Activated naive CD8-positive, alpha-beta T cell treated with anti-CD3 and anti-CD28 coated beads for 36 hours (primary cell): ENCODE results near the gene DISP3. TPM values are rescaled to one million over a fixed set of nuclear protein-coding genes. Genes with fewer than 3 reads are reported as not detected.

Experiments
- DNase-seq: peaks from one replicate; pipeline ENCODE4 v3.0.0; 2021
- H3K27ac Mint-ChIP-seq: one replicate; pipeline ENCODE4 v1.8.0; 2022; ENCODE audit warnings: mild to moderate bottlenecking, moderate library complexity, mixed read lengths
- H3K27me3 Mint-ChIP-seq: one replicate; pipeline ENCODE4 v1.8.0; 2022; ENCODE audit warnings: mild to moderate bottlenecking, mixed read lengths
- H3K36me3 Mint-ChIP-seq: one replicate; pipeline ENCODE4 v1.8.0; 2021; ENCODE audit warnings: mild to moderate bottlenecking, mixed read lengths
- H3K4me1 Mint-ChIP-seq: one replicate; pipeline ENCODE4 v1.8.0; 2021; ENCODE audit warnings: mixed read lengths
- H3K4me3 Mint-ChIP-seq: one replicate; pipeline ENCODE4 v1.8.0; 2022; ENCODE audit warnings: mild to moderate bottlenecking, moderate library complexity, mixed read lengths
- H3K9me3 Mint-ChIP-seq: one replicate; pipeline ENCODE4 v1.8.0; 2022; ENCODE audit warnings: mixed read lengths
- total RNA-seq, 2 experiments: library from RNA; stranded (reverse); gene quantifications; one replicate each; pipeline ENCODE4 v1.2.3, GENCODE V29; 2021

The DISP3 gene
- total RNA-seq, 2 experiments from 2014 or later = 0.20 to 0.58 TPM

- Mint-ChIP-seq H3K36me3 (no peaks in the 10 kb centered on the region), H3K9me3 (no peaks in the 10 kb centered on the region), H3K27ac (no peak overlapping the region), H3K4me3 (no peak overlapping the region), H3K4me1 (no peaks in the 10 kb centered on the region), H3K27me3 (no peaks in the 10 kb centered on the region)
- DNase-seq = no peak
These were observed 45.7 kb downstream of the DISP3 start for GRCh38 chr1:11524465-11525150.

GRCh38 chr1:11525151-11525505, 46.2 kb downstream of the DISP3 start:
- H3K9me3 Mint-ChIP-seq = no peaks in the 10 kb centered on the region
- no peak for DNase-seq
- H3K4me3 Mint-ChIP-seq = no peak overlapping the region
- H3K36me3 Mint-ChIP-seq = no peaks in the 10 kb centered on the region
- no peaks in the 10 kb centered on the region for H3K4me1 Mint-ChIP-seq
- no peaks in the 10 kb centered on the region for H3K27me3 Mint-ChIP-seq
- no peak overlapping the region for H3K27ac Mint-ChIP-seq

DNA sequence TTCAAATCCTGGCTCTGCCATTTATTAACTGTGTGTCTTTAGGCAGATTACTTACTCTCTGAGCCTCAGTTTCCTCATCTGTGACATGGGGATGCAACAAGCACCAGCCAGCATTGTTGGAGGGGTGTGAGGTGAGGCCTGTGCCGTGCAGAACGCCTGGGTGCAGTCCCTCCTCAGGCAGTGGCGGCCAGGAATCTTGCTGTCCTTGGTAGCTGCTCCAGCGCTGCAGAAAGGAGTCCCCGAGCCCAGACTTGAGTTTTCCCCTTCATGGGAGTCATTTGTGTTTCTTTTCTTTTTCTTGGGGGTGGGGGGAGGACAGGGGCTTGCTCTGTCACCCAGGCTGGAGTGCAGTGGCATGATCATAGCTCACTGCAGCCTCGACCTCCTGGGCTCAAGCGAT, 46.6 kb downstream of the DISP3 start:
- no peak overlapping the region for H3K27ac Mint-ChIP-seq
- no peaks in the 10 kb centered on the region for H3K27me3 Mint-ChIP-seq
- H3K4me1 Mint-ChIP-seq = no peaks in the 10 kb centered on the region
- H3K4me3 Mint-ChIP-seq = no peak overlapping the region
- no peaks in the 10 kb centered on the region for H3K9me3 Mint-ChIP-seq
- no peaks in the 10 kb centered on the region for H3K36me3 Mint-ChIP-seq
- no peak for DNase-seq

GRCh38 chr1:11526071-11526895, 47.3 kb downstream of the DISP3 start:
- Mint-ChIP-seq H3K4me3 (no peak overlapping the region), H3K9me3 (no peaks in the 10 kb centered on the region), H3K27me3 (no peaks in the 10 kb centered on the region), H3K4me1 (no peaks in the 10 kb centered on the region), H3K27ac (no peak overlapping the region), H3K36me3 (no peaks in the 10 kb centered on the region)
- DNase-seq = no peak

GRCh38 chr1:11527541-11528452, 48.8 kb downstream of the DISP3 start:
- DNase-seq = no peak
- Mint-ChIP-seq H3K4me1 (no peaks in the 10 kb centered on the region), H3K27ac (no peak overlapping the region), H3K4me3 (no peak overlapping the region), H3K27me3 (no peaks in the 10 kb centered on the region), H3K36me3 (no peaks in the 10 kb centered on the region), H3K9me3 (no peaks in the 10 kb centered on the region)

DNA sequence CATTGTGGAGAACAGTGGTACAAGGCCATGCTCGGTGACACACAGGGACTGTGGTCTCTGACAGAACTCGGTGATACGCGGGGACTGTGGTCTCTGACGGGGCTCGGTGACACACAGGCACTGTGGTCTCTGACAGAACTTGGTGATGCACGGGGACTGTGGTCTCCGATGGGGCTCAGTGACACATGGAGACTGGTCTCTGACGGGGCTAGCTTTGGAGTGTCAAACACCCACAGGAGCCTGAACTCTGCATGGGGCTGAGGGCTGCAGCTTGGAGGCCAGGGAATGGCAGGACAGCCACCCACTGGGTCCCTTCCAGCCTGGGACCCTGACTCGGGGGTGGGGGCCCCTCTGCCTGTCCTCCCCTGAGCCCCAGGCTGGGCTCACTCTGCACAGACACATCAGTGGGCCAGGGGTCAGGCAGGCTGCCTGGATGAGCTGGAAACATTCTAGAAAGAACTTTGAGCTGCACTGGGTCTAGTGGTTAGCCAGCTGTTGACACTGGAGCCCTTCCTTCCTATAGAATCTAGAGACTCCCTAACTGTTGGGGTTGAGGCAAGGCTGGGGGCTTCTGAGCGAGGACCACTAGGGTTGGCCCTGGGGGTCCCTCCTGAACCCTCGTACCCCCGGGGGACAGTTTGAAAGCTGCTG, 49.8 kb downstream of the DISP3 start:
- H3K4me1 Mint-ChIP-seq = no peaks in the 10 kb centered on the region
- DNase-seq = no peak
- no peak overlapping the region for H3K27ac Mint-ChIP-seq

DNA sequence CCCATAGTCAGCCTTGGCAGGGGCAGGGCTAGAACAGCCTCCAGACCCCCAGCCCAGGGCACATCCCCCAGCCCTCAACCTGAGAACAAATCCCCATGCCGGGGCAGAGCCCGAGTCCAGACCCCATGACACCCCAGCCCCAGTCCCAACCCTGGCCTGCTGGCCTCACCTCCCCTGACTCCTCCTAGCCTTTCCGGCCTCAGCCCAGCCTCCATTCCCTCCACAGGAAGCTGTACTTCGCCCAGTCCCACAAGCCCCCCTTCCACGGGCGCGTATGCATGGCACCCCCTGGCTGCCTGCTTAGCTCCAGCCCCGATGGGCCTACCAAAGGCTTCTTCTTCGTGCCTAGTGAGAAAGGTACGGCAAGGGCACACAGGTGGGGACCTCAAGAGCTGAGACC, 50.4 kb downstream of the DISP3 start:
- H3K36me3 Mint-ChIP-seq = no peaks in the 10 kb centered on the region
- H3K4me1 Mint-ChIP-seq = no peaks in the 10 kb centered on the region
- no peaks in the 10 kb centered on the region for H3K9me3 Mint-ChIP-seq
- no peaks in the 10 kb centered on the region for H3K27me3 Mint-ChIP-seq
- H3K4me3 Mint-ChIP-seq = no peak overlapping the region
- DNase-seq = no peak
- H3K27ac Mint-ChIP-seq = no peak overlapping the region

More for the DNA sequence above, 49.8 kb downstream of the DISP3 start:
- Mint-ChIP-seq H3K4me3 (no peak overlapping the region), H3K9me3 (no peaks in the 10 kb centered on the region), H3K36me3 (no peaks in the 10 kb centered on the region), H3K27me3 (no peaks in the 10 kb centered on the region)

DNA sequence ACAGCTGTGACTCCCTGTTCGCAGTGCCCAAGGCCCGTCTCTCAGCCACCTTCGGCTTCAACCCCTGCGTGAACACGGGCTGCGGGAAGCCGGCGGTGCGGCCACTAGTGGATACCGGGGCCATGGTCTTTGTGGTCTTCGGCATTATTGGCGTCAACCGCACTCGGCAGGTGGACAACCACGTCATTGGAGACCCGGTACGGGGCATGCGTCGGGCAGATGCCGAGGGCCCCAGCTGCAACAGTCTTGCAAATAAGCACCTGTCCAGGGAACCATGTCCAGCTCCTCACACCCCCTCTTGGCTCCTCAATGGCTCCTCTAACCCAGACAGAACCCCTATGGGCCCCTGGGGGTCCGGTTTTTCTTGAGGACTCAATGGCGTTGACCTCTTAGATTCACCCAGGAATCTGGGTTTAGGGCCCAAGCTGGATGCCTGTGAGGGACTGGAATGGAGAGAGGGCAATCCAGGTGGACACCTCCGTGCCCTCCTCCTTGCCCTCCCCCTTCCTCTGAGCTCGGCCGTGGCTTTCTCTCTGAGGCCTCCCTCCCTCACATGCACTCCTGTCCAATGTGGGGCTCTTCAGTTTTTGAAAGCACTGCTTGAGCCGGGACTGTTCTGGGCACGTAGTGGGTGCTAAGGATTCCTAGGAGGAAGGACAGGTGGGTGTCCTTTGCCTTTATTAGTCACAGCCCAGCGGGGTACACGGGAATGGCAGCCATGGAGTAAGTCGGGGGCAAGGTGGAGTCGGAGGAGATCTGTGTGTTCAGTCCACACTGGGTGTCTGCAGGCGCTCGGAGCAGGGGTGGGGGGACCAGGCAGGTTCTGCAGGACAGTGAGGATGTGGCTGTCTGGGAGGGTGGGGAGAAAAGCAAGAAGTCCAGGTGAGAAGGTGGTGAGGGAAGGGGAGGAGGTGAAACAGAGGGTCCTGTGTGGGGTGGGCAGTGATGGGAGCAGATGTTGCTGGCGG, 51.1 kb downstream of the DISP3 start:
- Mint-ChIP-seq H3K9me3 (no peaks in the 10 kb centered on the region), H3K4me1 (no peaks in the 10 kb centered on the region), H3K36me3 (no peaks in the 10 kb centered on the region), H3K4me3 (no peak overlapping the region), H3K27ac (no peak overlapping the region), H3K27me3 (no peaks in the 10 kb centered on the region)
- no peak for DNase-seq

GRCh38 chr1:11530731-11531311, 51.9 kb downstream of the DISP3 start:
- H3K27ac Mint-ChIP-seq = no peak overlapping the region
- no peaks in the 10 kb centered on the region for H3K27me3 Mint-ChIP-seq
- no peak overlapping the region for H3K4me3 Mint-ChIP-seq
- no peaks in the 10 kb centered on the region for H3K9me3 Mint-ChIP-seq
- no peaks in the 10 kb centered on the region for H3K36me3 Mint-ChIP-seq
- DNase-seq = no peak
- no peaks in the 10 kb centered on the region for H3K4me1 Mint-ChIP-seq

- Mint-ChIP-seq H3K9me3 (no peaks in the 10 kb centered on the region), H3K36me3 (no peaks in the 10 kb centered on the region), H3K27me3 (no peaks in the 10 kb centered on the region), H3K4me1 (no peaks in the 10 kb centered on the region), H3K4me3 (no peak overlapping the region), H3K27ac (no peak overlapping the region)
- no peak for DNase-seq
These were observed 52.4 kb downstream of the DISP3 start for GRCh38 chr1:11531314-11531870.

GRCh38 chr1:11531943-11532342, 53.0 kb downstream of the DISP3 start:
- Mint-ChIP-seq H3K27me3 (no peaks in the 10 kb centered on the region), H3K4me1 (no peaks in the 10 kb centered on the region), H3K36me3 (no peaks in the 10 kb centered on the region), H3K27ac (no peak overlapping the region), H3K9me3 (no peaks in the 10 kb centered on the region), H3K4me3 (no peak overlapping the region)
- no peak for DNase-seq

DNA sequence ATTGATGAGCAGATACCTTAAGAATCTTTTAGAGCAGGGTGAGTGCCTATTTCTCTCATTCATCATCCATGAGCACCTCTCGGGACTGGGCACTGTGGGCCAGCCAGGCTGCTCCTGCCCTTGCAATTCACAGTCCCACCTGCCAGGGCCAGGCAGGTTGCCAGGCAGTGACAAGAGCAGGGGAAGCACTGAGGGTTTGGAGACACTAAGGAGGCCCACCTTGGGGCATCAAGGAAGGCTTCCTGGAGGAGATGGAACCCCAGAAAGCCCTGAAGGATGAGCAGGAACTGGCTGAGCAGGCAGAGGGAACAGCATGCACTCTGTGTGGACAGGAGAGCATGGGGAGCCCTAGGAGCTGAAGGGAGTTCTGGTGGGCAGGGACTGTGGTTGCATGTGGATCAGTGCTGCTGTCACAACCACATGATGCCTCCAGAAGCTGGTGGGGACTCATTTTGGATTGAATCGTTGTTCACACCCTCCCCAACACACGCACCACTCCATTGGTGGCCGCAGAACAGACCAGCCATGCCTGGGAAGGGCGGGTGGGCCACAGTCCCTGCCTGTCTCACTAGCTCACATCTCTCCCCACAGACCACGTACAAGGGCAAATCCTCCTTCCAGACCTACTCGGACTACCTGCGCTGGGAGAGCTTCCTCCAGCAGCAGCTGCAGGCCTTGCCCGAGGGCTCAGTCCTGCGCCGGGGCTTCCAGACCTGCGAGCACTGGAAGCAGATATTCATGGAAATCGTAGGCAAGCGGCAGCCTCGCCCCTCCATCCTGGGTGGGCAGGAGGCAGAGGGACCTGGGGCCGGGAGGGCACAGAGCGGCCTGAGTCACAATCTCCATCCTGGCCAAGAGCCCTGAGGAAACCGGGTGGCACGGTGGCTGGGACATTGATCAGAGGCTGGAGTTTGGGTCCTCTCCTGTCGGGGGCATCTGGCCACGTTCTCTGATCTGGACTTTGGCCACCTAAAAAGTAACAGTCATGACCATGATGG, 55.1 kb downstream of the DISP3 start:
- Mint-ChIP-seq H3K4me1 (no peaks in the 10 kb centered on the region), H3K27ac (no peak overlapping the region), H3K27me3 (no peaks in the 10 kb centered on the region), H3K4me3 (no peak overlapping the region), H3K36me3 (no peaks in the 10 kb centered on the region), H3K9me3 (no peaks in the 10 kb centered on the region)
- no peak for DNase-seq
